Stimulated activated CD8-positive, alpha-beta memory T cell treated with anti-CD3 and anti-CD28 coated beads, Interleukin-15, amount 100 ng/mL, for 48 hours (primary cell): ENCODE measurements around the gene LIMCH1.
"Not testable (repeated sequence)": the region's sequence is repeated elsewhere in the genome, so short reads cannot be mapped to it uniquely, and the experiment has no call there.

Experiments used
- DNase-seq, 2 donors: peaks; one replicate each; pipeline ENCODE4 v3.0.0-alpha.2; 2020; ENCODE audit warnings: low read depth in 2 of 2

The LIMCH1 gene

GRCh38 chr4:41538017-41538733 lies at the start of gene LIMCH1:
Gene LIMCH1 (plus strand): TSS chr4:41538157. CDS start chr4:41605996, 67,839 bp downstream.
- no peak for DNase-seq

- not testable (repeated sequence) for DNase-seq
Observed at GRCh38 chr4:41491081-41491576, 46.8 kb upstream of the LIMCH1 start.

- no peak for DNase-seq
Observed at GRCh38 chr4:41496977-41497376, 41.0 kb upstream of the LIMCH1 start.

DNA sequence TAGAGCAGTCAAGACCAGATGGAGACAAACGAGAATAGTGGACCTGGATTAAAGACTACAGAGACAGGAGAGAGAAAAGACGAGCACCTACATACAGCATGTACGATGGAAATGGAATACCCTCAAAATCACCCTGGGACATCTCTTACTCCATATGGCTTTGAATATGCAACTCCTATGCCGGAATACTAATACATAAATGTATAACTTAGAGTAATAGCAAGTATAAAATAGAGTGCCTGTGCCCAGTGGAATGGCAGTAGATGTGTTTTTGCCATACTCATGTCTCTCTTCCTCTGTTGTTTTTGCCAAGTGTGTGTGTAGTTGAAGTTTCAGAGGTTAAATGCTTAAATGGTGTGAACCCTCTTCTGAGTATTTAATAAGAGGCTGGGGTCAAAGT lies 39.8 kb upstream of the LIMCH1 start:
- DNase-seq: no peak

DNA sequence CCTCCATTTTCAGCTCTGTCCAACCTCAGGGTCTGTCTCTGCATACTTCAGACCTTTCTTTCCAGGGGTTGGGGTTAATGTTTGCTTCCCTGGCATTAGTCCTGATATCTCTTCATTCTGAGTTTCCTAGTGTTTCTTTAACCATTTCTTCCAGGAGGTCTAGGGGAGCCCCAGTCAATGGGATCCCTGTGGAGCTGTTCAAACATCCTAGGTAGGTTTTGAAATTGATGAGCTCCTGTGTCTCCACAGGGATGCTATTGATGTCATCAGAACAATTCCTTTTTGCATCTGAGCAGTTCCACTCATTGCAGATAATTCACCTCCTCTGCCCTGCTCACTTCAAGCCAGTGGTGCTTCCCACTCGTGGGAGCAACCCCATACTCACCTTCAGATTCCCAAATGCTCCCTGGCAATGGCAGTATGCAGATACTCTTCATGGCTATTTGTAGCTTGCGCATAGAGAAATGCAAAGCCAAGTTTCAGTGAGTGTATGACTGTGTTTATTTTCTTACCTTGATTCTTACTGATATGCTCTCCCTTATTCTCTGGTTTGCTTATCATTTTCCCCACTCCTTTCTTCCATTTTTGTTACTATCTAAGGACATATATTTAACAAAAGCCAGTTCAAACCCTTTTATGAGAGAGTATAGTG lies 33.7 kb upstream of the LIMCH1 start:
- DNase-seq: no peak

DNA sequence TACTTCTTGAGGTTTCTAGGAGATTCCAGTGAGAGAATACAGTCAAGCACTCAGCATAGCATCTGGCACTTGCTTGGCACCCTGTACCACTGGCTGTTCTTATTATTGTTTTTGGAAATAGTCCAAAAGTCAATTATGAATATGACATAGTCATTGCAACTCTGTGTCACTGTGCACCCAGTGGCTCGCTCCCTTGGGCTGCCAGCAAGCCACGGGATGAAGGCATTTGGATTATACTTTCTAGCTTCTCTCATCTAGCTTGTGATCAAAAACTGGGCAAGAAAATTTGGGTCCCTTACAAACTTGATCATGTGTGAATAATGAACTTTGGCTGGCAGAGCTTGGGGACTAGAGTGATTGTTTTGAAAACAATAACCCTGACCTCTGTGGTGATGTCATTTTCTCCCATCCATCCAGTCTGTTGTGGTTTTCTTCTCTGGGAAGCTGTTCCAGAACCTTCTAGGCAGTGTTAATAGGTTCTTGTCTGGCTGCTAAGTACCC lies 32.7 kb upstream of the LIMCH1 start:
- DNase-seq: no peak

- DNase-seq: no peak
Observed at GRCh38 chr4:41506130-41506529, 31.8 kb upstream of the LIMCH1 start.

GRCh38 chr4:41507291-41507947 lies 30.5 kb upstream of the LIMCH1 start:
- no peak for DNase-seq

- no peak for DNase-seq
Observed at GRCh38 chr4:41509451-41509866, 28.5 kb upstream of the LIMCH1 start.

- no peak for DNase-seq
Observed at GRCh38 chr4:41510179-41510578, 27.8 kb upstream of the LIMCH1 start.

DNA sequence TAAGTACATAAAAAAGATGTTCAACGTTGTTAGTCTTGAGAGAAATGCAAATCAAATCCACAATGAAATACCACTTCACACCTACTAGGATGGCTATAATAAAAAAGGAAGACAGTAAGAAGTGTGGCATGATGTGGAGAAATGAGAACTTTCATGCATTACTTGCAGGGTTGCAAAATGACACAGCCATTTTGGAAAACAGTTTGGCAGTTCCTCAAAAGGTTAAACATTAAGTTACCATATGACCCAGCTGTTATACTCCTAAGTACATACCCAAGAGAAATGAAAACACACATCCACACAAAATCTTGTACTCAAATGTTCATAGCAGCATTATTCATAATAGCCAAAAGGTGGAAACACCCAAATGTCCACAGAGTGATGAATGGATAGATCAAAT lies 25.8 kb upstream of the LIMCH1 start:
- DNase-seq: no peak

- DNase-seq: no peak
Observed at GRCh38 chr4:41512596-41512995, 25.4 kb upstream of the LIMCH1 start.

DNA sequence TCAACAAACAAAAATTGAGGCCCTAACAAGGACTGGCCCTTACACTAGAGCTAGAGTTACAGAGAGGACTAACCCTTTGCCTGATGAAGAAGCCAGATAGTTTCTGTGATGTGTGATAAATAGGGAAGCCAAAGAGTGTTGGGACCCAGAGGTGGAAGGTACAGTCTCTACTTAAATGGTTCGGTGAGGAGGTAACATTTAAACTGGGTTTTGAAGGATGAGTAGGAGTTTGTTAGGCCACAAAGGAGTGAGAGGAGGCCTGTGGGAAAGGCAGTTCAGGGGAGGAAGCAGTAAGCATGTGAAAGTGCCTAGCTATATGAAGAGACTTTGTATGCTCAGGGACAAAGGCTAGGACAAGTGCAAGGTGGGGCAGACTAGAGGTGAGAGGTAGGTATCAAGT lies 23.8 kb upstream of the LIMCH1 start:
- no peak for DNase-seq

DNA sequence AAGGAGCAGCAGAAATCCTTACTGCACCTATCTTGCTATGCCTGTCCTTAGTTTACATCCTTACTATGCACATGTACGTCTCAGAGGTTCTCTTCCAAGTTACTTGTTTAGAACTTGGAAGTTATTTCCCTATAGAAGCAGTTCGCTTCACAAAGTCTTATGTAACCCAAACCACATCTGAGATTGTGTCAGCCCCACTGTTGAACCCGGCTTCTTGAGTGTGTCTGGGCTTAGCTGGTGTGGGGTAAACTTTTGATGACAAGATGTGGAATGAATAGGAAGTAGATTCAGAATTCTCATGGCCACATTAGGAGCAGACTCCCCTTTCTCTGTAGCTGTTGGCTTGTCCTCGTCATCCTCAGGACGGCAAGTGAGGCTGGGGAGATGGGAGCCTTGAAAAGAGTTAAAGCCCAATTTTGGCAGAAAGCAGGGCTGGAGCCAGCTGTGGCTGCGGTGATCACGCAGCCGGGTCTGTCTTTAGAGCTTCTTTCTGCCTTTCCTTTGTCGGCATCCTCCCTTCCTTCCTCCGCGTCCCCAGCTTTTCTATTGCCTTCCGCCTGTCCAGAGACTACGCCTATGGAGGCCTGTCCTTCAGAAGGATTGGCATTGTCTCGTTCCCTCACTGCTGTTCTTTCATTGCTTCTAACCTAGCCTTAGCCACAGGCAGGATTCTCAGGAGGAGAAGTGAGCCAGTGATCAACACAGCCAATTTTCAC lies 23.0 kb upstream of the LIMCH1 start:
- DNase-seq: no peak

DNA sequence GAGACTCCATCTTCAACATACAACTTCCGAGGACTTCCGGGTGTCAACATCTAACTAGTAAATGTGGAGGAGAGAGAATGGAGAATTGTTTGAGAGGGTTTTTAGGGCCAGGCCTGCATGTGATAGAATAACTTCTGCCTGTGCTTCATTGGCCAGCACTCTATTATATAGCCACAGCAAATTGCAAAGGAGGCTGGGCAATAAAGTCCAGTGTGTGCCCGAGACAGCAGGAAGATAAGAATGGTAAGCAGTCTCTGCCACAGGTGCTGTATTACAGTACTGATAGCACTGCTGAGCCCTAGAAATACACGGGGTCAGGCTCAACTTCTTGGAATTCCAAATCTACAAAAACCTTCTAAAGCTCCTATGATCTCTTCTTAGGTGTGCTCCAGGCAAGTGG lies 20.8 kb upstream of the LIMCH1 start:
- DNase-seq: no peak

- no peak for DNase-seq
Observed at GRCh38 chr4:41517747-41518146, 20.2 kb upstream of the LIMCH1 start.

DNA sequence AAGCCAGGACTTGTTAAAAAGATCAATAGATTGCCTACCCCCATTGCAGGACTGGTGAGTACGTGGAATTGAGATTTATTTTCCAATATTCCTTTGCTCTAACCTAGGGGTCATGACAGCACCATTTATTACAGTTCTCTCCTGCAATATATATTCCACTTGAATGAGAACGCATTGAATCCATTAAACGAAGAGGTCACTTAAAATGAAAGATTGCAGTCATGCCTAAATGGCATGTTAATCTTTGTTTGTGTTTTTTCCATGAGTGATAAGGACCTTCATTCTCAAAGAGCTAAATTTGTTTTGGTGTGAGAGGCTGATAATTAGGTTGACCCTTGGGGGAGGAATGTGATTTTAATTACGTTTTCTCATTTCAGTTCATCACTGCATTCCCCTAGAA lies 13.5 kb upstream of the LIMCH1 start:
- DNase-seq: no peak

DNA sequence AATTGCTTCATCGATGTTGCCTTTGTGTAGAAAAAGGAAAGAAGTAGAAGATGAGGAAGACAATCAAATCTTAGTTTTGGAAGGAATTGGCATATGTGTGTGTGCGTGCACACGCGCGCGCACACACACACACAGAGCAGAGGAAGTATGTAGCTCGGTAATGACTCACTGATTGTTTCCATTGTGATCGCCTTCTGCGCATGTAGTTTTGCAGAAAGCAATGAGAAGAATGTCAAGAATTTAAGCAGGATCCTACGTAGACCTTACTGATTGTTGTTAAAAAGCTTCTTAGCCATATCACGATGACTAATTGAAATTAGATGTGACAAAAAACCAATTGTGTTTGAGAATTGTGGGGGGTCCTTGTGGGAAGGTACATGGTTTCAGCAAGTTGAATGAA lies 12.8 kb upstream of the LIMCH1 start:
- no peak for DNase-seq

DNA sequence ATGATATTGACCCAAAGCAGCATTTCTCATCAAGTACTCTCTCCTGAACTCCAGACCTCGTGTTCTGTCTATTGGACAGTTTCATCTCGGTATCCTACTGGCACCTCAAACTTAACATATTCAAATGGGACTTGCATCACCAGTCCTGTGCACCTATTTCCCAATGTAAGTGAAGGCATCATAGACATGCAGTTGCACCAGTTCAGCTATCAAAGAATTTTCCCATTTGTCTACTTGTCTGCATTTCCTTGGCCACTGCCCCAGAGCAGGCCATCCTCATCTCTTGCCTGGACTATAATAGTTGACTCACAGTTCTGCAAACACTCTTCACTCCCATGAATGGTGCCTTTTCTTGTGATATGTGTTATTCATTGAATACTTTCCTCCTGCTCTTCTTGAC lies 11.3 kb upstream of the LIMCH1 start:
- DNase-seq: no peak

- DNase-seq: no peak
Observed at GRCh38 chr4:41528512-41529205, 9.3 kb upstream of the LIMCH1 start.

DNA sequence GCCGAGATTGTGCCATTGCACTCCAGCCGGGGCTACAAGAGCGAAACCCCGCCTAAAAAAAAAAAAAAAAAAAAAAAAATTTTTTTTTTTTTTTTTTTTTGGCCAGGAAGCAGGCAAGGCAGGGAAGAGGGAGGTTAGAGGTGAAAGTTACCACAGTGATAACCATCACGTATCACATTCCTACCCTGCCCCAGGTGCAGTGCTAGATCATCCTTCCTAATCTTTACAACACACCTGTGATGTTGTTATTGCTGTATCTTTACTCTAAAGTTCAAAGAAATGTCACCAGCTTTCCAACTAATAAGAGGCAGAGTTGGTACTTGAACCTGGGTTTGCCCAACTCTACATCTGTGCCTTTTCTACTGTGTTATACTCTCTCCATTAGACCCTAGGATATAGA lies 7.2 kb upstream of the LIMCH1 start:
- DNase-seq: no peak
